HEK293T (cell line): ENCODE measurements around the gene LAG3.

Experiments
- FOXK2 ChIP-seq: fragments of 450-650 bp; IDR thresholded peaks from 2 replicates; pipeline ENCODE4 v1.6.1; 2016; ENCODE audit warnings: mild to moderate bottlenecking
- FOXM1 ChIP-seq: fragments of 450-650 bp; IDR thresholded peaks from 2 replicates; pipeline ENCODE4 v1.6.1; 2017; ENCODE audit warnings: mild to moderate bottlenecking, borderline replicate concordance
- NFRKB ChIP-seq: fragments of 450-650 bp; IDR thresholded peaks from 2 replicates; pipeline ENCODE4 v1.6.1; 2016; ENCODE audit warnings: mild to moderate bottlenecking, moderate library complexity
- SUZ12 ChIP-seq: fragments of 450-650 bp; IDR thresholded peaks from 2 replicates; pipeline ENCODE4 v1.6.1; 2016; ENCODE audit warnings: mild to moderate bottlenecking

DNA sequence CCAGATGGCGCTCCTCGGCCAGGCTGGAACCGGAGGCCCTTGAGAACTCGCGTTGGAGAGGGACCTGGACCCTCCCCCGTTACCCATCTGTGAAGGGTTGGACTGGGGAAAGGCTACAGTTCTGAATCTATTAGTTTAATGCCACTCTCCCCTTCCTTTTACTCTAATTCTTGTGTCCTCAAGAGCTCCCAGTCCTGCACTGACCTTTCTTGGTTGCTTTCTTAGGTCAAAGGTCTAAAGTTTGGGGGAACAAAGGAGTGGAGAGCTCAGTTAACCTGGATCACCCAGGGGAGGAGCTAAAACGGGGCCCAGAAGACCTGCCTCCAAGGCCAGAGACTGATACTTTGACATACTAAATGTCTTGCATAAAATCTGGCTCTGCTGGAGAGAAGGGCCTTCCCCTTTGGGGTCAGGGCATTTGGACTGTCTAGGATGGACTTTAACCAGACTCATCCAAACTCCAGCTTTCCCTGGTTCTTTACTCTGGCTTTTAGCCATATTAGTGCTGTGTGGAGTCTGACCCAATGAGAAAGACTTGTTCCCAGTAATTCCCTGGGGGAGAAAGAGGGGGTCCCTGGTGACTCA lies 18.5 kb upstream of the LAG3 start:
- TF ChIP-seq FOXK2 (no peak), NFRKB (no peak), FOXM1 (no peak), SUZ12 (no peak)
